Mononuclear cell (primary cell): ENCODE results near the gene C1QA. TPM values are rescaled to one million over a fixed set of nuclear protein-coding genes. Genes with fewer than 3 reads are reported as not detected.
"Not testable (repeated sequence)": the region's sequence is repeated elsewhere in the genome, so short reads cannot be mapped to it uniquely, and the experiment has no call there.

ENCODE experiments used
- H3K27me3 ChIP-seq: 2 replicates; pipeline ENCODE4 v1.6.0; 2011; ENCODE audit warnings: low read length, control low read depth; ENCODE audit not compliant: insufficient read depth
- H3K4me1 ChIP-seq: 2 replicates; pipeline ENCODE4 v1.5.1; 2011; ENCODE audit warnings: mild to moderate bottlenecking, low read length, control low read depth; ENCODE audit not compliant: insufficient read depth
- H3K4me3 ChIP-seq: 2 replicates; pipeline ENCODE4 v1.5.1; 2011; ENCODE audit warnings: mild to moderate bottlenecking, low read length, moderate library complexity
- H3K9me3 ChIP-seq: 2 replicates; pipeline ENCODE4 v1.5.1; 2011; ENCODE audit warnings: low read depth, mild to moderate bottlenecking, control low read depth, low read length
- total RNA-seq: library from RNA; depleted of rRNA; stranded (reverse); fragments of >200 nt; gene quantifications from one replicate; pipeline ENCODE4 v1.2.3, GENCODE V29; 2012

The C1QA gene
- total RNA-seq, 1 donor = 6.1 TPM

GRCh38 chr1:22666412-22666811 is 30.0 kb downstream of the C1QA start:
- H3K27me3 ChIP-seq = no peaks in the 10 kb centered on the region
- H3K9me3 ChIP-seq = no peaks in the 10 kb centered on the region
- H3K4me3 ChIP-seq = no peak overlapping the region
- H3K4me1 ChIP-seq = no peaks in the 10 kb centered on the region

DNA sequence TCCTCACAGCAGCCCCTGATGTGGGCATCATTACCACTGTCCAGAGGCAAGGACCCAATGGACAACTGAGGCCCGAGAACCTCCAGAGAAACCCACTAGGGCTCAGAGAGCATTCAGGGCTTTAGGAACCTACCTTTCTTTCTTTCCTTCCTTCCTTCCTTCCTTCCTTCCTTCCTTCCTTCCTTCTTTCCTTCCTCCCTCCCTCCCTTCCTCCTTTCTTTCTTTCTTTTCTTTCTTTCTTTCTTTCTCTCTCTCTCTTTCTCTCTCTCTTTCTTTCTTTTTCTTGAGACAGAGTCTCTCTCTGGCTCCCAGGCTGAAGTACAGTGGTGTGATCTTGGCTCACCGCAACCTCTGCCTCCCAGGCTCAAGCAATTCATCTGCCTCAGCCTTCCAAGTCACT is 32.4 kb downstream of the C1QA start:
- not testable (repeated sequence) for H3K4me1 ChIP-seq, H3K4me3 ChIP-seq, H3K9me3 ChIP-seq, H3K27me3 ChIP-seq

DNA sequence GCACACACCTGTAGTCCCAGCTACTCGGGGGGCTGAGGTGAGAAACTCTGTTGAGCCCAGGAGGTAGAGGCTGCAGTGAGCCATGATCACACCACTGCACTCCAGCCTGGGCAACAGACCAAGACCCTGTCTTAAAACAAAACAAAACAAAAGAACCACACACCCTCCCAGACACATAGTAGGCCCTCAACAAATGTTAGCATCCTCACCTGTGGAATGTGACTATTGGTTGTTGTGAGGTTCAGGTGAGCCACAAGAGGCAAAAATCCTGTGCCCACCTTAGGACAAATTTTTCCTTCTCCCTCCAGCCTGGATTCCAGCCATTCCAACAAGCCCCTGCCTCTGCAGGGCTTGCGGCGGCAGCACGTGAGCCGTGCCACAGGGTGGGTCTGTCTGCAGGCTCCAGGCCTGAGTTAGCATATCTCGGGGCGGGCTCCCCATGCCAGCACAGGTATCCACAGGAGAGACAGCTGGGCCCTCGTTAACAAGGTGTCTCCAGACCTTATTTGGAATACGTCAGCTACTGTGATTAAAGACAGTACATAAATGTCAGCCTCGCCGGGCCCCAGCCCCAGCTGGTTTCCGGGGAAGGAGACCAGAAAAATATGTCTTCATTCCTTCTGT is 34.0 kb downstream of the C1QA start:
- Histone ChIP-seq H3K9me3 (no peaks in the 10 kb centered on the region), H3K27me3 (no peaks in the 10 kb centered on the region), H3K4me3 (no peak overlapping the region), H3K4me1 (no peaks in the 10 kb centered on the region)

GRCh38 chr1:22671999-22672398 is 35.6 kb downstream of the C1QA start:
- H3K4me3 ChIP-seq = no peak overlapping the region
- no peaks in the 10 kb centered on the region for H3K9me3 ChIP-seq
- H3K27me3 ChIP-seq = no peaks in the 10 kb centered on the region

DNA sequence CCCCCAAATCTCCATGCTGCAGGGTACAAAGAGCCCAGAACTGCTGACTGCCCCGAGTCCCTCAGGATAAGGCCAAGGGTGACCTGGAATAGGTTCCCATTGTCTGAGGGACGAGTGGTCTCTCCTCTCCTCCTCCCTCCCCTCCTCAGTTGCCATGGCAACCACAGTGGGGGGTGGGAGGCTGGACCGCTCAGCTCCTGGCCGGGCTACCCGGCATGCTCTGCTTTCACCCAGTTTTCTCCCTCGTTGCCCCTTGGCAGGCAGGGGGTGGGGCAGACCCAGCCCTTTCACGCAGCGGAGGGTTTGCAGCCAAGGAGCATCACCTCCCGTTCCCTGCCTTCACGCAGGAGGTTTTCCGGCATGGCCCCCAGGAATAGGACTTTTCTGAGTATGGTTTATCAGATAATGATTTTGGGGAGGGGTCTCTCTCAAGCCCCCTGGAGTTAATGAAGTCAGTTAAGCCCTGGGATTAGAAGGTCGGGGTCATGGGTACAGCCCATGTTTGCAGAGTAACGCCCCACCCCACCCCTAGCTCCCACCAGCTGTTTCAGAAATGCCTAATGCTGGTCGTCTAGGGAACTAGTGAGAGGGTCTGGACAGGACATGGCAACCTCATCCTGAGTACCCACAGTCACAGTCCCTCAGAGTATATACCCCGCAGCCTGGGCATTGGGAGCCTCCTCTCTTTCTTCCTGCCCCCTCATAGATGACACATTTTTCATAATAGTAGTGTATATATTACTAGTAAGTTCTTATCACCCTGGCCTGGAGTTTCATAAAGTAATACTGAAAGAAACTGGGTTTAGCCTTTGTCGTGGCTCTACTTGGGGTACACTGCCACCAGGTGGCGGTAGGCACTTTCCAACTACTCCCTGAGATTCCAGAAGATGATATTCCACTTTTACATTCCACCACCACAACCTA is 37.3 kb downstream of the C1QA start:
- H3K4me1 ChIP-seq = no peaks in the 10 kb centered on the region
- no peaks in the 10 kb centered on the region for H3K27me3 ChIP-seq
- H3K9me3 ChIP-seq = no peaks in the 10 kb centered on the region

More at GRCh38 chr1:22671999-22672398, 35.6 kb downstream of the C1QA start:
- no peaks in the 10 kb centered on the region for H3K4me1 ChIP-seq

DNA sequence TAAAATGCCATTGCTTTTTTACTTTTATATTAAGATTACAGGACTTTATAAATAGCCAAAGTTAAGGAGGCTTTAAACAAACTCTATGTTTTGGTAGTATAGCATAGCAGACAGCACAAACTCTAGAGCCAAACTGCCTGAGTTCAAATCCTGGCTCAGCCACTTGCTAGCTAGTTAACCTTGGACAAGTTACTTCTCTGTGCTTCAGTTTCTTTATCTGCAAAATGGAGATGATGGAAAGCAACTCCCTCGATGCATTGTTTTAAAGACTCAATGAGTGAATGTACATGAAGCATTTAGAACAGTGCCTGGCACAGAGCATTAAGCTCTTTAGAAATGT is 38.0 kb downstream of the C1QA start:
- Histone ChIP-seq H3K9me3 (no peaks in the 10 kb centered on the region), H3K4me1 (no peaks in the 10 kb centered on the region), H3K27me3 (no peaks in the 10 kb centered on the region), H3K4me3 (no peak overlapping the region)

More for the DNA sequence above, 37.3 kb downstream of the C1QA start:
- no peak overlapping the region for H3K4me3 ChIP-seq

- H3K4me3 ChIP-seq = not testable (repeated sequence)
These were observed 39.7 kb downstream of the C1QA start for GRCh38 chr1:22676151-22676550.

DNA sequence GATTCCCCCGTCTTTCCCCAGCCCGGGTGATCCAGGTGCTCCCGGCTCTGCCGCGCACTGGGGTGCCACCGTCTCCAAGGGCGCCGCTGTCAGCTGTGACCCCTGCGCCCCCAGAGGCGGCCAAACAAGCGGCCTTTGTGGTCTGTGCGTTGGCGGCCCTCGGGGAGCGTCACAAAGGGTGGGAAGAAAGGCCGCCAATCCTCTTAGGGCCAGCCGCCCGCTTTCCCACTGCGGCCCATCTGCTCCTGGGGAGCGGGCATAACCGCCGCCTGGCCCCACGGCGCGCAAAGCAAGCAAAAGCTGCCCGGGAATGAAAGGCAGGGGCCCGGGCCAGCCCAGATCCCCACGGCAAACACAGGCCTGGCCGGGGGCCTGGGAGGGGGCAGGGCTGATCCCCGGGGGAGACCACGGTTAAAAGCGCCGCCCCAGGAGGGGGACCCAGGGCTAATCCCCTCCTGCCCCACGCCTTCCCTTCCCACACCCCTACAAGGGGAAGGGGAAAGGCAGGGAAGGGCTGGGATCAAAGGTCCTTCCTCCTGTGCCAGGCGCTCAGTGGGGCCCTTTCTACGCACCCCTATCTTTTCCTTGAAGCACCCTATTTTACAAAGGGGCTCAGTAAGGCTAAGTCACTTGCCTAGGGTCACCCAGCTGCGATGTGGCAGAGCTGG is 40.6 kb downstream of the C1QA start:
- no peak overlapping the region for H3K4me3 ChIP-seq
- H3K27me3 ChIP-seq = no peaks in the 10 kb centered on the region
- no peaks in the 10 kb centered on the region for H3K4me1 ChIP-seq
- no peaks in the 10 kb centered on the region for H3K9me3 ChIP-seq

More at GRCh38 chr1:22676151-22676550, 39.7 kb downstream of the C1QA start:
- not testable (repeated sequence) for H3K4me1 ChIP-seq, H3K27me3 ChIP-seq, H3K9me3 ChIP-seq

- Histone ChIP-seq H3K9me3 (no peaks in the 10 kb centered on the region), H3K4me3 (no peak overlapping the region), H3K27me3 (no peaks in the 10 kb centered on the region), H3K4me1 (no peaks in the 10 kb centered on the region)
These were observed 41.8 kb downstream of the C1QA start for GRCh38 chr1:22677931-22678896.

- Histone ChIP-seq H3K27me3 (no peaks in the 10 kb centered on the region), H3K9me3 (no peaks in the 10 kb centered on the region), H3K4me1 (no peaks in the 10 kb centered on the region), H3K4me3 (no peak overlapping the region)
These were observed 44.3 kb downstream of the C1QA start for GRCh38 chr1:22680726-22681125.

DNA sequence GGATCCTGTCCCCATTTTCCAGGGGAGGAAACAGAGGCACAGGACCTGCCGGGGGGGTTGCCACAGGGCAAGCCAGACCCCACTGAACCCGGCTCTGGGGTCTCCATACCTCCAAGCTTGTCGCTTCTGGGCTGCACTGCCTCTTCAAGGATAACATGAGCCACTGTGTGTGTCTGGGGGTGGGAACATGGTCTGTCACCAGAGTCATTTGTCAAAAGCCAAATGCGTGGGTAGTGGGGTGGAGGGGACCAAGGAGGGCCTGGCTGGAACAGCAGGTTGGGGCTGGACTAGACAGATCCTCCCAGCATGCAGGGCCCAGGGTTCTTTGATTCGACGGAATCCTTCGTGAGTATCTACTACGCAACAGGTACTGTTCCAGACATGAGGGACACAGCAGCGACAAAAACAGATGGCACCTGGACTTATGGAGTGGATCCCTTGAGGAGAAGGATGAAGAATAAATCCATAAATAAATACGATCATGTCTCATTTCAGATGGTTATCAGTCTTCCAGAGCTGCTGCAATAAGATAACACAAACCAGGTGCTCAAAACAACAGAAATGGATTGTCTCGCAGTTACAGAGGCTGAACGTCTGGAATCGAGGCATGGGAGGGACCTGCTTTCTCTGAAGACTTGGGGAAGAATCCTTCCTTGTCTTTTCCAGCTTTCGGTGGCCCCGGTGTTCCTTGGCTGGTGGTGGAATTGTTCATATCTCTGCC is 45.3 kb downstream of the C1QA start:
- Histone ChIP-seq H3K4me3 (no peak overlapping the region), H3K27me3 (no peaks in the 10 kb centered on the region), H3K4me1 (no peaks in the 10 kb centered on the region), H3K9me3 (no peaks in the 10 kb centered on the region)

DNA sequence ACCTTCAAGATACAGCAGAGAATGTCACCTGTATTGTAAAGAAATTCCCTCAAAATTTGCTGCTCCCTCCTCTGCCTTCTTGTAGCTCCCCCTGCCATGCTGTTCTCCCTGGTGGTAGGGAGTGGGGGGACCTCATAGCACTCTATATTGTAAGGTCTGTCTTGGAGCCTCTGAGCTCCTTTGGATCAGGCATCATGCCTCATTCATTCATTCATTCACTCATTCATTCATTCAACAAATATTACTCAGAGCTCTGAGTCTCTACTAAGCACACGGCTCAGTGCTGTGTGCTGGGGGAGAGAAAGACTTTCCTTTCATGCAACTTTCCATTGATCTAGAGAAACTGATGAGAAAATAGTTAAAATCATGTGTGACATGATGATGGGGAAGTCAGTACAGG is 47.1 kb downstream of the C1QA start:
- no peaks in the 10 kb centered on the region for H3K27me3 ChIP-seq
- no peaks in the 10 kb centered on the region for H3K9me3 ChIP-seq
- H3K4me1 ChIP-seq = no peaks in the 10 kb centered on the region
- H3K4me3 ChIP-seq = no peak overlapping the region

DNA sequence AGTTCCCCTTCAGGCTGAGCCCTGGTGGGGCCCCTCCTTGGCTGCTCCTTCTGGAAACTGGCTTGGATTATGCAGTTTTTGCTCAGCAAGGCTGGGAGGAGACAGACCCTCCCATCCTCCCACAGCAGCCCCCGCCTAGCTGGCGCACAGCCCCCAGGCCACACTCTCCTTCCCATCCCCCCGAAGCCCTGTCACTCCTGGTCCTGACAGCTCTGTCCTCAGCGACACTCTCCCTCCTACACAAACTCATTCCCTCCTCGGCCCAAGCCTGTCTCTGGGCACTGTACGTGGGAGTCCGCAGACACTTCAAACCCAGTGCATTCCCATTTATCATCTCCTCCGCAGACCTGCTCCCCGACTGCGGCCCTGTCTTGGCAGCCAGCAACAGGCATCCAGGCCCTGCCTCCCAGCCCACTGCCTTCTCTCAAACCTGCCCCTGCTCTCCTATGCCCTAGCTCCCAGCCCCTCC is 49.2 kb downstream of the C1QA start:
- no peaks in the 10 kb centered on the region for H3K9me3 ChIP-seq
- H3K4me3 ChIP-seq = no peak overlapping the region
- H3K27me3 ChIP-seq = no peaks in the 10 kb centered on the region
- H3K4me1 ChIP-seq = no peaks in the 10 kb centered on the region

DNA sequence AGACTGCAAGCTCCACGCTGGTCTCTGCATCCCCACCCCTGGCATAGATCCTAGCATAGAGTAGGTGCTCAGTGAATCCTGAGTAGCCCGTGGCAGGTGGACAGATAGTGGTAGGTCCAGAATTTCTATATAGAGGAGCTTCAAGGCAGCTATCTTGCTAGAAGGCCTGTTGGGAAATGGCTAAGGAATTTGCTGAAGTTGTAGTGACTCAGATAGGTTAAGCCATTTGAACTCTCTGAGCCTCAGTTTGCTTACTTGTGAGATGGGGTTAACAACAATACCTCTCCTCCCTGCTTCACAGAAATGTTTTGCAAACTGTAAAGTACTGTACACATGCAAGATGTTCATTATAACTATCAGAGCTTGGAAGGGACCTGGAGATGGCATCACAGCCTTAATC is 50.8 kb downstream of the C1QA start:
- Histone ChIP-seq H3K4me3 (no peak overlapping the region), H3K27me3 (no peaks in the 10 kb centered on the region), H3K9me3 (no peaks in the 10 kb centered on the region), H3K4me1 (no peaks in the 10 kb centered on the region)
